Measurements from ENCODE around the gene TRIM31. TPM values are rescaled to one million over a fixed set of nuclear protein-coding genes. Genes with fewer than 3 reads are reported as not detected.

TRIM31 gene
- total and polyA plus RNA-seq, 4 donors: 0.16 to 1.3 (median 0.48) TPM

DNA sequence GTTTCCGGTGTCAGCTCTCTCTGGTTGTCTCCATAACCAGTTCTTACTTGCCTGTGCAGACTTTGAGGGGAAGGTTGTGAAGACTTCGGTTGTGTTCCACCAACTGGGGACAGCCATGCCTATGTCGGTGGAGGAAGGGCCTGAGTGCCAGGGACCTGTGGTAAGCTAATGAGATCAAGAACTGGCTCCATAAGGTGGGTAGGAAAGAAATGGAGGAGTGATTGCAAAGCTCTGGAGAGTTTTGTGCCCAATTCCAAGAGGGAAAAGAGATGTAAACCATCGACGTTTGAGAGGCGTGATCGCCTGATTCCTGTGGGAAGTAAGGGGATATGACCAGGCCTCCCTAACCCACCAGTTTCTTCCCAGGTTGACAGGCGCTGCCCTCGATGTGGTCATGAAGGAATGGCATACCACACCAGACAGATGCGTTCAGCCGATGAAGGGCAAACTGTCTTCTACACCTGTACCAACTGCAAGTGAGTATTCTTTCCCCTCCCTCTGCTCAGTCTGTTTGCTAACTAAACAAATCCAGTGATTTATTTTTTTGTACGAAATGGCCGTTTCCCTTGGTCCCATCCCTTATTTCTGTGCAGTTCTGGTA lies 50.9 kb downstream of the TRIM31 start:
- DNase-seq (ENCODE audit: low spot score): no peak

DNA sequence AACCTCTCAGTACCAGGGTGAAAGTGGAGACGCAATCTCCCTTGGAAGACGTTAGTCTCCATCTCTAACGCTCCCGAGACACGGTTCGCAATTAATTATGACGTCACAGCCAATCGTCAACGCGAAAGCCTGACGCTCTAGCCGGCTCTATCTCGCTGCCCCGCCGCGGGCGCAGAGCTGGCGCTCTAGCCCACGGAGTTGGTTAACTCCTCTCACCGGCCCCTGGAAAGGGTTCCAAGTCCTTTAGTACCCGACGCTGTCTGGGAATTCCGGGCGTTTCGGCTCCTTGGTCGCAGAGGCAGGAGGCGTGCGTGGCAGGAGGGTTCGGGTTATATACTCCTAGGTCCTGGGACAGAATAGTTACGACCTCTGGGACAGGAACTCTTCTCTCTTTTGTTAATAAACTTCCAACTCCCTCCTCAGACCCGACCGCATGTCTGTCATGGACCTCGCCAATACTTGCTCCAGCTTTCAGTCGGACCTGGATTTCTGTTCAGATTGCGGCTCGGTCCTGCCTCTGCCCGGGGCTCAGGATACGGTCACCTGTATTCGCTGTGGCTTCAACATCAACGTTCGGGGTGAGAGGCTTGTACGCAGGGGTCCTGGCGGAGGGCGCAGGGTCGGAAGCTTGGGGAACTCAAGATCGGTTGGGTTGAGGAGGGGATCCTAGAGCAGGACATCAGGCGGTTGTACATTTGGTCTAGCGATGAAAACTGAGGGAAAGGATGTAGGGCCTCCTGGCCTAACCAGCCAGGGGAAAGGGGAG lies 51.6 kb downstream of the TRIM31 start, which contains the start of gene POLR1H:
TSS of gene POLR1H (plus strand) at position 174 of the 766 bp plus-strand sequence. CDS start at position 434, 260 bp downstream.
- H3K27ac ChIP-seq (ENCODE audit: low read depth in 1 of 2, low read length in 2 of 2): peak within 1 kb of the TSS; percentile 93 to 95
- H3K4me3 ChIP-seq (ENCODE audit: low read depth in 1 of 3, low read length in 3 of 3): peak within 1 kb of the TSS; percentile 52 to 97 (median 96)
- H3K4me1 ChIP-seq (ENCODE audit: control insufficient read depth in 4 of 4, insufficient read depth in 4 of 4, low read length in 3 of 4): peaks cover 4 to 36% (median 26%) of the 10 kb centered on the region in 4 donors
- TF ChIP-seq RAD21 (IDR thresholded peaks at IDR 0.05) (peak; percentile 26 to 48), TAF1 (conservative IDR thresholded peaks at IDR 0.05) (peak; percentile 96), HNF4A (conservative IDR thresholded peaks at IDR 0.05) (peak; percentile 46 to 64), YY1 (IDR thresholded peaks at IDR 0.05) (peak; percentile 89), FOXA1 (IDR thresholded peaks at IDR 0.05) (no peak), NR2F2 (IDR thresholded peaks at IDR 0.05) (peak; percentile 38), HNF4G (IDR thresholded peaks at IDR 0.05) (peak; percentile 7), RXRA (IDR thresholded peaks at IDR 0.05) (peak; percentile 50 to 54), EGR1 (IDR thresholded peaks at IDR 0.05; ENCODE audit: low read depth in 2 of 2) (no peak), JUND (IDR thresholded peaks at IDR 0.05) (peak; percentile 31 to 54), SP1 (IDR thresholded peaks at IDR 0.05) (peak; percentile 55), FOXA2 (IDR thresholded peaks at IDR 0.05) (no peak), GABPA (IDR thresholded peaks at IDR 0.05 in 1 of 2, conservative IDR thresholded peaks at IDR 0.05 in 1 of 2) (peak in 1 of 2 donors; percentile 85)
- TF ChIP-seq, protein P1, sequence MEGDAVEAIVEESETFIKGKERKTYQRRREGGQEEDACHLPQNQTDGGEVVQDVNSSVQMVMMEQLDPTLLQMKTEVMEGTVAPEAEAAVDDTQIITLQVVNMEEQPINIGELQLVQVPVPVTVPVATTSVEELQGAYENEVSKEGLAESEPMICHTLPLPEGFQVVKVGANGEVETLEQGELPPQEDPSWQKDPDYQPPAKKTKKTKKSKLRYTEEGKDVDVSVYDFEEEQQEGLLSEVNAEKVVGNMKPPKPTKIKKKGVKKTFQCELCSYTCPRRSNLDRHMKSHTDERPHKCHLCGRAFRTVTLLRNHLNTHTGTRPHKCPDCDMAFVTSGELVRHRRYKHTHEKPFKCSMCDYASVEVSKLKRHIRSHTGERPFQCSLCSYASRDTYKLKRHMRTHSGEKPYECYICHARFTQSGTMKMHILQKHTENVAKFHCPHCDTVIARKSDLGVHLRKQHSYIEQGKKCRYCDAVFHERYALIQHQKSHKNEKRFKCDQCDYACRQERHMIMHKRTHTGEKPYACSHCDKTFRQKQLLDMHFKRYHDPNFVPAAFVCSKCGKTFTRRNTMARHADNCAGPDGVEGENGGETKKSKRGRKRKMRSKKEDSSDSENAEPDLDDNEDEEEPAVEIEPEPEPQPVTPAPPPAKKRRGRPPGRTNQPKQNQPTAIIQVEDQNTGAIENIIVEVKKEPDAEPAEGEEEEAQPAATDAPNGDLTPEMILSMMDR (IDR thresholded peaks at IDR 0.05; ENCODE audit: low read depth, low read length, missing input control): no peak
- TF ChIP-seq, protein P2, sequence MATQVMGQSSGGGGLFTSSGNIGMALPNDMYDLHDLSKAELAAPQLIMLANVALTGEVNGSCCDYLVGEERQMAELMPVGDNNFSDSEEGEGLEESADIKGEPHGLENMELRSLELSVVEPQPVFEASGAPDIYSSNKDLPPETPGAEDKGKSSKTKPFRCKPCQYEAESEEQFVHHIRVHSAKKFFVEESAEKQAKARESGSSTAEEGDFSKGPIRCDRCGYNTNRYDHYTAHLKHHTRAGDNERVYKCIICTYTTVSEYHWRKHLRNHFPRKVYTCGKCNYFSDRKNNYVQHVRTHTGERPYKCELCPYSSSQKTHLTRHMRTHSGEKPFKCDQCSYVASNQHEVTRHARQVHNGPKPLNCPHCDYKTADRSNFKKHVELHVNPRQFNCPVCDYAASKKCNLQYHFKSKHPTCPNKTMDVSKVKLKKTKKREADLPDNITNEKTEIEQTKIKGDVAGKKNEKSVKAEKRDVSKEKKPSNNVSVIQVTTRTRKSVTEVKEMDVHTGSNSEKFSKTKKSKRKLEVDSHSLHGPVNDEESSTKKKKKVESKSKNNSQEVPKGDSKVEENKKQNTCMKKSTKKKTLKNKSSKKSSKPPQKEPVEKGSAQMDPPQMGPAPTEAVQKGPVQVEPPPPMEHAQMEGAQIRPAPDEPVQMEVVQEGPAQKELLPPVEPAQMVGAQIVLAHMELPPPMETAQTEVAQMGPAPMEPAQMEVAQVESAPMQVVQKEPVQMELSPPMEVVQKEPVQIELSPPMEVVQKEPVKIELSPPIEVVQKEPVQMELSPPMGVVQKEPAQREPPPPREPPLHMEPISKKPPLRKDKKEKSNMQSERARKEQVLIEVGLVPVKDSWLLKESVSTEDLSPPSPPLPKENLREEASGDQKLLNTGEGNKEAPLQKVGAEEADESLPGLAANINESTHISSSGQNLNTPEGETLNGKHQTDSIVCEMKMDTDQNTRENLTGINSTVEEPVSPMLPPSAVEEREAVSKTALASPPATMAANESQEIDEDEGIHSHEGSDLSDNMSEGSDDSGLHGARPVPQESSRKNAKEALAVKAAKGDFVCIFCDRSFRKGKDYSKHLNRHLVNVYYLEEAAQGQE (IDR thresholded peaks at IDR 0.05): peak; percentile 87
- TF ChIP-seq, protein P3, sequence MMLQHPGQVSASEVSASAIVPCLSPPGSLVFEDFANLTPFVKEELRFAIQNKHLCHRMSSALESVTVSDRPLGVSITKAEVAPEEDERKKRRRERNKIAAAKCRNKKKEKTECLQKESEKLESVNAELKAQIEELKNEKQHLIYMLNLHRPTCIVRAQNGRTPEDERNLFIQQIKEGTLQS (IDR thresholded peaks at IDR 0.05): no peak
- TF ChIP-seq, protein P4, sequence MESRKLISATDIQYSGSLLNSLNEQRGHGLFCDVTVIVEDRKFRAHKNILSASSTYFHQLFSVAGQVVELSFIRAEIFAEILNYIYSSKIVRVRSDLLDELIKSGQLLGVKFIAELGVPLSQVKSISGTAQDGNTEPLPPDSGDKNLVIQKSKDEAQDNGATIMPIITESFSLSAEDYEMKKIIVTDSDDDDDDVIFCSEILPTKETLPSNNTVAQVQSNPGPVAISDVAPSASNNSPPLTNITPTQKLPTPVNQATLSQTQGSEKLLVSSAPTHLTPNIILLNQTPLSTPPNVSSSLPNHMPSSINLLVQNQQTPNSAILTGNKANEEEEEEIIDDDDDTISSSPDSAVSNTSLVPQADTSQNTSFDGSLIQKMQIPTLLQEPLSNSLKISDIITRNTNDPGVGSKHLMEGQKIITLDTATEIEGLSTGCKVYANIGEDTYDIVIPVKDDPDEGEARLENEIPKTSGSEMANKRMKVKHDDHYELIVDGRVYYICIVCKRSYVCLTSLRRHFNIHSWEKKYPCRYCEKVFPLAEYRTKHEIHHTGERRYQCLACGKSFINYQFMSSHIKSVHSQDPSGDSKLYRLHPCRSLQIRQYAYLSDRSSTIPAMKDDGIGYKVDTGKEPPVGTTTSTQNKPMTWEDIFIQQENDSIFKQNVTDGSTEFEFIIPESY (IDR thresholded peaks at IDR 0.05): peak; percentile 86
- TF ChIP-seq, protein P5, sequence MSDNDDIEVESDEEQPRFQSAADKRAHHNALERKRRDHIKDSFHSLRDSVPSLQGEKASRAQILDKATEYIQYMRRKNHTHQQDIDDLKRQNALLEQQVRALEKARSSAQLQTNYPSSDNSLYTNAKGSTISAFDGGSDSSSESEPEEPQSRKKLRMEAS (IDR thresholded peaks at IDR 0.05): peak; percentile 70
- peak; percentile 89 for DNase-seq (ENCODE audit: low spot score)
- WGBS: under 1% methylated on average over 48 of the region's 48 CpGs
- no peaks in the 10 kb centered on the region for H3K27me3 ChIP-seq (ENCODE audit: control insufficient read depth in 4 of 4, insufficient read depth in 4 of 4, low read length in 3 of 4)
- H3K9me3 ChIP-seq (ENCODE audit: control insufficient read depth in 4 of 4, low read length in 3 of 4): no peaks in the 10 kb centered on the region
- peak within 1 kb of the TSS; percentile 92 to 94 for H3K9ac ChIP-seq (ENCODE audit: low read depth in 1 of 2, low read length in 2 of 2)
- H3K36me3 ChIP-seq (ENCODE audit: control insufficient read depth in 4 of 4, insufficient read depth in 3 of 4, low read depth in 1 of 4, low read length in 3 of 4): peaks cover 0 to 18% (median 11%) of the 10 kb centered on the region in 4 donors

More for the DNA sequence above, 50.9 kb downstream of the TRIM31 start:
- Histone ChIP-seq H3K4me3 (ENCODE audit: low read depth in 1 of 3, low read length in 3 of 3) (peak overlapping the region; percentile 52 to 97 (median 96)), H3K27ac (ENCODE audit: low read depth in 1 of 2, low read length in 2 of 2) (peak overlapping the region; percentile 93 to 95), H3K4me1 (ENCODE audit: control insufficient read depth in 4 of 4, insufficient read depth in 4 of 4, low read length in 3 of 4) (peaks cover 4 to 40% (median 28%) of the 10 kb centered on the region in 4 donors), H3K9me3 (ENCODE audit: control insufficient read depth in 4 of 4, low read length in 3 of 4) (no peaks in the 10 kb centered on the region), H3K9ac (ENCODE audit: low read depth in 1 of 2, low read length in 2 of 2) (peak overlapping the region; percentile 92 to 94), H3K27me3 (ENCODE audit: control insufficient read depth in 4 of 4, insufficient read depth in 4 of 4, low read length in 3 of 4) (no peaks in the 10 kb centered on the region), H3K36me3 (ENCODE audit: control insufficient read depth in 4 of 4, insufficient read depth in 3 of 4, low read depth in 1 of 4, low read length in 3 of 4) (peaks cover 0 to 13% (median 8%) of the 10 kb centered on the region in 4 donors)
- TF ChIP-seq GABPA (IDR thresholded peaks at IDR 0.05 in 1 of 2, conservative IDR thresholded peaks at IDR 0.05 in 1 of 2): no peak
- TF ChIP-seq RAD21 (IDR thresholded peaks at IDR 0.05): no peak
- 48% methylated on average over 13 of the region's 13 CpGs for WGBS
